ENCODE measurements around the gene UBE3B.

DNA sequence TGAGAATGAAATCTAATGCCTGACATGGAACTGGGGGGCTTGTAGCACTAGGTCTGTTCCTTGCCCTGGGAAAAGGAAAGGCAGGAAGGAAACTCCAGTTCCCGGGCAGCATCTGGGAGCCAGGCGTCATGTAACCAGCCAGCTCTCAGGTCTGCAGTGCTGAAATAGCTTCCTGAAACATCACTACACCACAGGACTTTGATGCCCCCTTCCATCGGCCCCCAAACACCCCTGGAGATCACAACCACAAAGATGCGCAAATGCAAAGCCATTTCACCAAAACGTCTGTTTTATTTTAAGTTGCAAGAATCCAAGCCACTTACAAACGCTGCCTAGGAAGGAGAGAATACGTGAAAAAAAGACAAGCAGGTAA, 41.3 kb upstream of the UBE3B start:
- TF ChIP-seq POLR2A (IDR thresholded peaks at IDR 0.05) (no peak), POLR2AphosphoS5 (IDR thresholded peaks at IDR 0.05) (no peak), EP300 (IDR thresholded peaks at IDR 0.05) (no peak)
- TF ChIP-seq, protein P1, sequence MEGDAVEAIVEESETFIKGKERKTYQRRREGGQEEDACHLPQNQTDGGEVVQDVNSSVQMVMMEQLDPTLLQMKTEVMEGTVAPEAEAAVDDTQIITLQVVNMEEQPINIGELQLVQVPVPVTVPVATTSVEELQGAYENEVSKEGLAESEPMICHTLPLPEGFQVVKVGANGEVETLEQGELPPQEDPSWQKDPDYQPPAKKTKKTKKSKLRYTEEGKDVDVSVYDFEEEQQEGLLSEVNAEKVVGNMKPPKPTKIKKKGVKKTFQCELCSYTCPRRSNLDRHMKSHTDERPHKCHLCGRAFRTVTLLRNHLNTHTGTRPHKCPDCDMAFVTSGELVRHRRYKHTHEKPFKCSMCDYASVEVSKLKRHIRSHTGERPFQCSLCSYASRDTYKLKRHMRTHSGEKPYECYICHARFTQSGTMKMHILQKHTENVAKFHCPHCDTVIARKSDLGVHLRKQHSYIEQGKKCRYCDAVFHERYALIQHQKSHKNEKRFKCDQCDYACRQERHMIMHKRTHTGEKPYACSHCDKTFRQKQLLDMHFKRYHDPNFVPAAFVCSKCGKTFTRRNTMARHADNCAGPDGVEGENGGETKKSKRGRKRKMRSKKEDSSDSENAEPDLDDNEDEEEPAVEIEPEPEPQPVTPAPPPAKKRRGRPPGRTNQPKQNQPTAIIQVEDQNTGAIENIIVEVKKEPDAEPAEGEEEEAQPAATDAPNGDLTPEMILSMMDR (IDR thresholded peaks at IDR 0.05), result no peak
